Bronchial epithelial cell (primary cell): ENCODE results near the gene SLC43A3. TPM values are rescaled to one million over a fixed set of nuclear protein-coding genes. Genes with fewer than 3 reads are reported as not detected.

Experiments
- DNase-seq: peaks from one replicate; pipeline ENCODE4 v3.0.0-alpha.2; 2010; ENCODE audit warnings: low read depth
- FAIRE-seq: peaks from 2 replicates; lab custom pipeline; 2011; peaks lifted over from hg19 to GRCh38; lab: Jason Lieb, UNC
- H3K27me3 ChIP-seq: 2 replicates; pipeline ENCODE4 v1.5.1; 2011; ENCODE audit warnings: low read length; ENCODE audit not compliant: control insufficient read depth, insufficient read depth
- H3K36me3 ChIP-seq: 2 replicates; pipeline ENCODE4 v1.5.1; 2011; ENCODE audit warnings: low read length; ENCODE audit not compliant: control insufficient read depth, insufficient read depth
- H3K4me3 ChIP-seq: 2 replicates; pipeline ENCODE4 v1.5.1; 2011; ENCODE audit warnings: mild to moderate bottlenecking, low read depth, low read length, control low read depth
- total RNA-seq: library from RNA; depleted of rRNA; stranded (reverse); fragments of >200 nt; gene quantifications from 2 replicates; pipeline ENCODE4 v1.2.1, GENCODE V29; 2014
- TF ChIP-seq, protein P1 (sequence below): IDR thresholded peaks from 2 replicates; pipeline ENCODE4 v1.5.1; 2011; ENCODE audit warnings: mild to moderate bottlenecking, moderate library complexity, low read length, control low read depth, inconsistent platforms; ENCODE audit not compliant: insufficient read depth, severe bottlenecking

SLC43A3 gene
- total RNA-seq, 1 donor from 2014 or later = 1.8 TPM

DNA sequence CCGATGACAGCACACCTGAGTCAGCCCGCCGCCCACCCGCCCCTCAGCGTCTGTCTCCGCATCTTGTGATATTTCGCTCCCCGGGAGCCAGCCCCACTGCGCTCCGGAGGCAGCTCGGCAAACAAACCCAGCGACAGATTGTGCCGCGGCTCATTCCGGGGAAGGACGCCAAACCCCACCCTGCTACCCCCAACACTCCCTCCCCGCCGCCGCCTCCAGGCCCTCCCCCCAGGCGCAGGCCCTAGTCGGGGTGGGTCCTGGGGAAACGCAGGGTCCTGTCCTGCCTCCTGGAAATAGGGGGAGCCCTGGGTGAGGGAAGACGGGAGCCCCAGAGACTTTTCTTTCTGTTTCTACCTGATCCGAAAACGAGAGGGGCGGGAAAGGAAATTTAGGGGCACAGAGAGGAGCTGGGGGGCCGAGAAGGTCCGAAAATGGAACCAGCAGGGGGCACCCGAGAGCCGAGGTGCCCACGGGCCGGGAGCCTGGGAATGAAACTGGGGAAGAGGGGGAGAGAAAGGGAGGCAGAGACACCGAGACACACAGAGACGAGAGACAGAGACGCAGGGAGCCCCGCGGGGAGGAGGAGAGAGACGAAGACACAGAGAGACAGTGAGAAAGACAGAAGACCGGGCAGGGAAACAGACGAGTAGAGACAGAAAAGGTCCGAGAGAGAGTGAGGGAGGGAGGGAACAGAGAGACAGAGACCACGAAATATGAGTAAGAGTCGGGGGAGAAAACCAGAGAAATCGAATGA lies 31.7 kb upstream of the SLC43A3 start:
- DNase-seq (no peak), FAIRE-seq (no peak)
- Histone ChIP-seq H3K36me3 (no peaks in the 10 kb centered on the region), H3K4me3 (peak overlapping the region; percentile 16), H3K27me3 (peaks cover 37% of the 10 kb centered on the region)
- TF ChIP-seq, protein P1, sequence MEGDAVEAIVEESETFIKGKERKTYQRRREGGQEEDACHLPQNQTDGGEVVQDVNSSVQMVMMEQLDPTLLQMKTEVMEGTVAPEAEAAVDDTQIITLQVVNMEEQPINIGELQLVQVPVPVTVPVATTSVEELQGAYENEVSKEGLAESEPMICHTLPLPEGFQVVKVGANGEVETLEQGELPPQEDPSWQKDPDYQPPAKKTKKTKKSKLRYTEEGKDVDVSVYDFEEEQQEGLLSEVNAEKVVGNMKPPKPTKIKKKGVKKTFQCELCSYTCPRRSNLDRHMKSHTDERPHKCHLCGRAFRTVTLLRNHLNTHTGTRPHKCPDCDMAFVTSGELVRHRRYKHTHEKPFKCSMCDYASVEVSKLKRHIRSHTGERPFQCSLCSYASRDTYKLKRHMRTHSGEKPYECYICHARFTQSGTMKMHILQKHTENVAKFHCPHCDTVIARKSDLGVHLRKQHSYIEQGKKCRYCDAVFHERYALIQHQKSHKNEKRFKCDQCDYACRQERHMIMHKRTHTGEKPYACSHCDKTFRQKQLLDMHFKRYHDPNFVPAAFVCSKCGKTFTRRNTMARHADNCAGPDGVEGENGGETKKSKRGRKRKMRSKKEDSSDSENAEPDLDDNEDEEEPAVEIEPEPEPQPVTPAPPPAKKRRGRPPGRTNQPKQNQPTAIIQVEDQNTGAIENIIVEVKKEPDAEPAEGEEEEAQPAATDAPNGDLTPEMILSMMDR = peak; percentile 77

DNA sequence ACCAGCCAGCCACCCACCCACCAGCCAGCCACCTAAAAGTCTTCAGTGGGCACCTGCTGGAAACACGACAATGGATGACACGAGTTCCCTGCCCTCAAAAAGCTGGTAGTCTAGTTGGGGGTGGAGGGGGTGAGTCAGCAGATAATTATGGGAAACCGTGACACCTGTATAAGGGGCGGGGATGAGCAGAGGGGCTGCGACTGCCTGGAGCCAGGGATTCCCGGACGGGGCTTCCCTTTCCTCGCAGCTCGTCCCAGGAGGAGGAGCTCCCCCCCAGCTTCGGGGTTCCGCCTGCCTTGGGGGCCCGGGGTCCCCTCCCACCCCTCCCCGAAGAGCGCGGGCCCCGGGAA lies 31.1 kb upstream of the SLC43A3 start:
- H3K4me3 ChIP-seq = peak overlapping the region; percentile 1
- DNase-seq (no peak), FAIRE-seq (no peak)
- TF ChIP-seq, protein P1 = no peak
- no peaks in the 10 kb centered on the region for H3K36me3 ChIP-seq
- H3K27me3 ChIP-seq = peaks cover 33% of the 10 kb centered on the region

DNA sequence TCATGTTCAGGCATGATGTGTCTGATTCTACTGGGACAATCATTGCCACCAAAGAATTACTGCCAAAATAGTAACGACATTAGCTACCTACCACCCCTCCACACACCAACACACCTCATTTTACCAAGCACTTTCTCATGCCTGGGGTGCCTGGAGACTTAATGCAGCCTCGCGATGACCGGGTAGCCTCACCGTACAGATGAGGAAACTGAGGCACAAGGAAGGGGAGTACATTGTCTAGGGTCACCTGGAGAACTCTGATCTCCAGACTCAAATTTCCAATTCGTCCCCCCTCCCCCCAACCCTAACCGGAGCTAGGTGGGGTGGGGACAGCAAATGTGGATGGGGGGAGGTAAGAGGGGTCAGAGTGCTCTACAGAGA lies 30.7 kb upstream of the SLC43A3 start:
- FAIRE-seq = no peak
- TF ChIP-seq, protein P1 = no peak
- no peak overlapping the region for H3K4me3 ChIP-seq
- no peaks in the 10 kb centered on the region for H3K36me3 ChIP-seq
- H3K27me3 ChIP-seq = peaks cover 30% of the 10 kb centered on the region
- no peak for DNase-seq

DNA sequence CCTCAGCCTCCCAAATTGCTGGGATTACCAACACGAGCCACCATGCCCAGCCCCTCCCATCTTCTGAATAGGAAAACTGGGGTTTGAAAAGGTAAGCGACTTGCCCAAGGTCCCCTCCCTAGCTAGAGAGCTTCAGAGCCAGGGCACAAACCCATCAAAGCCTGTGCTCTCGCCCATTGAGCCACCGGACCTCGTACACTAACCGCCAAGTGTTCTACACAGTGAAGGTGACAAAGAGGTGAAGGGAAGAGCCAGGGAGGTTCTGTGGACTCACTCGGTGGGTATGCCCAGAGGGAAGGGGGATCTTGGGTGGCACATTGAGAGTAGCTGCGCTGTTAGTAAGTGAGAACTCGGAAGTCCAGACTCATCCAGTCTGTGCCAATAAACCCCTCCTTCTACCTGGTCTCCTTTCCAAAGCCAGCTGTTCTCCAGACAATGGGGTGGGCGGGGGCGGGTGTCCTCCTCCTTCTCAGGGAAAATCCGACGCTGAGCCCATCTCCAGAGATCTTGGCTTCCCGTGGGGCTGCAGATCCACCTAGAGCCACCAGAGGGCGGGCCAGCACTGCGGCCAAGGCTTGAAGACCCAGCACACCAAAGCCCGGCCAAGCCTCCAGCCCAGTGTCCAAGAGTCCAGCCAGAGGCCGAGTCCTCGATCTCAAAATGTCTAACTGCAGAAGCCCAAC lies 30.2 kb upstream of the SLC43A3 start:
- Histone ChIP-seq H3K36me3 (no peaks in the 10 kb centered on the region), H3K4me3 (no peak overlapping the region), H3K27me3 (peaks cover 30% of the 10 kb centered on the region)
- FAIRE-seq (peak; percentile 70), DNase-seq (peak; percentile 52)
- TF ChIP-seq, protein P1 = peak; percentile 99

DNA sequence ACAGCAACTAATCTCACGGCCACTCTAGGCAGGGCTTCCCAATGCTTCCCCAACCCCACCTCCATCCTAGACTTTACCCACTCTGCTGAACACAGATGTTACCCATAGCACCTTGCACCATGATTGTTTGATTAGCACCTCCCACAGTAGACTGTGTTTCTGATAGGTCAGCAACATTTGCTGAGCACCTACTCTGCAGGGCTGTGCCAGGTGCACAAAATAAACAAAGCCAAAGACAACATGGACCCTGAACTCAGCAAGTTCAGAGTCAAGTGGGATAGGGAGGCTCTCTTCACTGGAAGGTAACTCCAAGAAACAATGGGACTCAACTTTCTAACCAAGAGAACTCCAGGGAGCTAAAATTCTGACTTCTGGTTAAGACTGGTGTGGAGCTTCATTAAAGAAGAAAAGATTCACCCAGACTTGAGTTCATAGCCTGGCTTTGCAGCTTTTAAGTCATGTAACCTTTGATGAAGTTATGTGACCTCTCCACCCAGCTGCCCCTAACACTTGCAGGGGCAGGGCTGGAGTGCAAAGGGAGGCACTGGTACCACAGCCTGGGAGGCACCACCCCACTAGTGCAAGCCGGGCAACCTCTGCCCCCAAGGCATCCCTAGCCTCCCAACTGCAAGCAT lies 26.7 kb upstream of the SLC43A3 start:
- H3K36me3 ChIP-seq = no peaks in the 10 kb centered on the region
- H3K27me3 ChIP-seq = peaks cover 6% of the 10 kb centered on the region
- no peak for DNase-seq
- no peak for FAIRE-seq
- no peak overlapping the region for H3K4me3 ChIP-seq
- TF ChIP-seq, protein P1 = no peak
